Fibroblast of lung (primary cell): Measurements from ENCODE around the gene KLK6.

Source experiments
- EZH2 ChIP-seq: IDR thresholded peaks from 2 replicates; pipeline ENCODE4 v1.5.1; 2012; ENCODE audit warnings: low read length, control low read depth, mild to moderate bottlenecking; ENCODE audit errors: missing control alignments
- TF ChIP-seq, protein P1 (sequence below), 2 donors: IDR thresholded peaks in 1 of 2; conservative IDR thresholded peaks in 1 of 2; 1 replicate in 1 of 2; 2 replicates in 1 of 2; pipeline ENCODE4 v1.5.1; 2011 to 2012; ENCODE audit warnings: low read length in 2 of 2, control low read depth in 1 of 2, inconsistent platforms in 1 of 2, low read depth in 1 of 2, mild to moderate bottlenecking in 1 of 2

- TF ChIP-seq, protein P1, sequence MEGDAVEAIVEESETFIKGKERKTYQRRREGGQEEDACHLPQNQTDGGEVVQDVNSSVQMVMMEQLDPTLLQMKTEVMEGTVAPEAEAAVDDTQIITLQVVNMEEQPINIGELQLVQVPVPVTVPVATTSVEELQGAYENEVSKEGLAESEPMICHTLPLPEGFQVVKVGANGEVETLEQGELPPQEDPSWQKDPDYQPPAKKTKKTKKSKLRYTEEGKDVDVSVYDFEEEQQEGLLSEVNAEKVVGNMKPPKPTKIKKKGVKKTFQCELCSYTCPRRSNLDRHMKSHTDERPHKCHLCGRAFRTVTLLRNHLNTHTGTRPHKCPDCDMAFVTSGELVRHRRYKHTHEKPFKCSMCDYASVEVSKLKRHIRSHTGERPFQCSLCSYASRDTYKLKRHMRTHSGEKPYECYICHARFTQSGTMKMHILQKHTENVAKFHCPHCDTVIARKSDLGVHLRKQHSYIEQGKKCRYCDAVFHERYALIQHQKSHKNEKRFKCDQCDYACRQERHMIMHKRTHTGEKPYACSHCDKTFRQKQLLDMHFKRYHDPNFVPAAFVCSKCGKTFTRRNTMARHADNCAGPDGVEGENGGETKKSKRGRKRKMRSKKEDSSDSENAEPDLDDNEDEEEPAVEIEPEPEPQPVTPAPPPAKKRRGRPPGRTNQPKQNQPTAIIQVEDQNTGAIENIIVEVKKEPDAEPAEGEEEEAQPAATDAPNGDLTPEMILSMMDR (conservative IDR thresholded peaks at IDR 0.05 in 1 of 2, IDR thresholded peaks at IDR 0.05 in 1 of 2; ENCODE audit: low read depth in 1 of 2, low read length in 2 of 2), result no peak
- no peak for TF ChIP-seq EZH2
These were observed 43.7 kb downstream of the KLK6 start for GRCh38 chr19:50925734-50926133.
